HepG2 (cell line): Measurements from ENCODE around the gene ZBTB37. TPM values are rescaled to one million over a fixed set of nuclear protein-coding genes. Genes with fewer than 3 reads are reported as not detected.

Source experiments
- KLF16 ChIP-seq, 2 experiments: sonication (generic) in 1 of 2; formaldehyde crosslinking in 1 of 2; IDR thresholded peaks; 2 replicates each; pipeline versions ENCODE4 v1.6.1 to v1.8.0; 2016 to 2023; ENCODE audit warnings: missing genetic modification reagents in 2 of 2, missing compliant biosample characterization in 1 of 2
- LRRFIP1 ChIP-seq: sonication (generic); formaldehyde crosslinking; conservative IDR thresholded peaks from 2 replicates; pipeline ENCODE4 v1.4.0; 2020; ENCODE audit warnings: missing genetic modification reagents
- PHF20 ChIP-seq: sonication (generic); formaldehyde crosslinking; IDR thresholded peaks from 2 replicates; pipeline ENCODE4 v1.5.0; 2020; ENCODE audit warnings: mild to moderate bottlenecking, missing genetic modification reagents
- PRDM10 ChIP-seq: sonication (generic); formaldehyde crosslinking; IDR thresholded peaks from 2 replicates; pipeline ENCODE4 v1.4.0; 2020; ENCODE audit warnings: low read depth, missing genetic modification reagents
- ZBTB38 ChIP-seq: sonication (generic); formaldehyde crosslinking; IDR thresholded peaks from 2 replicates; pipeline ENCODE4 v1.5.1; 2020; ENCODE audit warnings: mild to moderate bottlenecking, missing genetic modification reagents
- ZMYM3 ChIP-seq: sonication (generic); formaldehyde crosslinking; IDR thresholded peaks from 2 replicates; pipeline ENCODE4 v1.5.1; 2020; ENCODE audit warnings: mild to moderate bottlenecking, missing genetic modification reagents
- ZNF251 ChIP-seq: sonication (generic); formaldehyde crosslinking; IDR thresholded peaks from 2 replicates; pipeline ENCODE4 v1.9.0; 2021; ENCODE audit warnings: mild to moderate bottlenecking, missing genetic modification reagents
- ZNF335 ChIP-seq: sonication (generic); formaldehyde crosslinking; IDR thresholded peaks from 2 replicates; pipeline ENCODE4 v1.4.0; 2020; ENCODE audit warnings: missing genetic modification reagents
- ZNF574 ChIP-seq: sonication (generic); formaldehyde crosslinking; IDR thresholded peaks from 2 replicates; pipeline ENCODE4 v1.4.0; 2020; ENCODE audit warnings: missing genetic modification reagents
- ZNF780A ChIP-seq: sonication (generic); formaldehyde crosslinking; IDR thresholded peaks from 2 replicates; pipeline ENCODE4 v1.8.0; 2022; ENCODE audit warnings: mild to moderate bottlenecking, missing genetic modification reagents, moderate library complexity
- polyA plus RNA-seq, 8 experiments: library from polyadenylated mRNA; depleted of rRNA in 3 of 8; stranded (reverse) in 7 of 8; unstranded in 1 of 8; fragments of >200 nt; fragmentation: Illumina TruSeq in 4 of 8; extraction: Trizol in 4 of 8; gene quantifications; 2 replicates each; pipeline versions ENCODE4 v1.2.1 to v1.2.3, GENCODE V29; 2011 to 2016; ENCODE audit warnings: low read depth in 4 of 8, missing spikeins in 1 of 8, mixed read lengths in 1 of 8; ENCODE audit not compliant: insufficient read depth in 1 of 8
- total RNA-seq, 5 experiments: library from RNA; depleted of rRNA; stranded (reverse); fragments of >200 nt; fragmentation: Illumina TruSeq; extraction: Trizol; gene quantifications; 2 replicates each; pipeline ENCODE4 v1.2.3, GENCODE V29; 2016; ENCODE audit warnings: low read depth in 1 of 5

Gene ZBTB37
- total and polyA plus RNA-seq, 2 of the 13 experiments (the other 11 are each of a cell fraction or from before 2014, with no cell fraction given), result 2.6 to 7.7 TPM

- TF ChIP-seq ZNF780A (CRISPR knock-in tag) (no peak), PRDM10 (CRISPR knock-in tag) (no peak), LRRFIP1 (CRISPR knock-in tag) (no peak), ZNF574 (CRISPR knock-in tag) (peak; percentile 8), ZMYM3 (CRISPR knock-in tag) (peak; percentile 24; the same call in 1 of the 2 replicates), ZNF251 (no peak), ZNF335 (no peak), PHF20 (0 out of 2 replicates have a peak, but pooled peaks have one; percentile 18), KLF16 (CRISPR knock-in tag; IDR thresholded peaks at IDR 0.05) (no peak), ZBTB38 (CRISPR knock-in tag) (no peak)
- TF ChIP-seq, all 625 proteins: peak for 16
Measured at GRCh38 chr1:173917635-173918493, 49.7 kb downstream of the ZBTB37 start (continued).
